A673 (cell line): ENCODE data around the gene PPARG.

Experiments used
- CTCF ChIP-seq: fragments of 300-800, 200-600 bp; sonication (generic); conservative IDR thresholded peaks from 2 replicates; pipeline ENCODE4 v1.5.1; 2017; ENCODE audit warnings: low read depth, mild to moderate bottlenecking, antibody characterized with exemption, low read length, moderate library complexity, mixed read lengths
- EZH2 ChIP-seq: fragments of 200-600 bp; sonication (generic); IDR thresholded peaks from 2 replicates; pipeline ENCODE4 v1.6.1; 2017; ENCODE audit warnings: borderline replicate concordance, low read depth, mild to moderate bottlenecking, mixed read lengths, antibody characterized with exemption, low read length; ENCODE audit not compliant: poor library complexity, severe bottlenecking

- no peak for TF ChIP-seq EZH2
- TF ChIP-seq CTCF: no peak
Measured at GRCh38 chr3:12463686-12464085, 174.8 kb downstream of the PPARG start.
